GM10847 (cell line): ENCODE data around the gene DES.

ENCODE experiments used
- POLR2A ChIP-seq: IDR thresholded peaks from 2 replicates; pipeline ENCODE4 v1.6.1; 2011; ENCODE audit not compliant: insufficient read length; ENCODE audit errors: extremely low read depth

The DES gene

GRCh38 chr2:219409619-219410018, 8.6 kb upstream of the DES start:
- no peak for TF ChIP-seq POLR2A

- TF ChIP-seq POLR2A, result no peak
These were observed 7.8 kb upstream of the DES start for GRCh38 chr2:219410390-219410789.

- no peak for TF ChIP-seq POLR2A
These were observed 3.3 kb upstream of the DES start for GRCh38 chr2:219414857-219415256.

GRCh38 chr2:219415580-219416234, 2.5 kb upstream of the DES start:
- no peak for TF ChIP-seq POLR2A

- TF ChIP-seq POLR2A, result no peak
These were observed 2.0 kb upstream of the DES start for GRCh38 chr2:219416235-219416602.

- no peak for TF ChIP-seq POLR2A
These were observed 1.2 kb upstream of the DES start for GRCh38 chr2:219416938-219417337.

- no peak for TF ChIP-seq POLR2A
These were observed 803 bp upstream of the DES start for GRCh38 chr2:219417374-219417773.

GRCh38 chr2:219419012-219419324, 791 bp downstream of the DES start:
- TF ChIP-seq POLR2A, result no peak

GRCh38 chr2:219419331-219420197, 1.4 kb downstream of the DES start:
- no peak for TF ChIP-seq POLR2A

- no peak for TF ChIP-seq POLR2A
These were observed 2.5 kb downstream of the DES start for GRCh38 chr2:219420687-219421086.

- TF ChIP-seq POLR2A, result no peak
These were observed 3.1 kb downstream of the DES start for GRCh38 chr2:219421323-219421722.

- no peak for TF ChIP-seq POLR2A
These were observed 4.9 kb downstream of the DES start for GRCh38 chr2:219422952-219423534.

GRCh38 chr2:219423652-219424377, 5.6 kb downstream of the DES start:
- no peak for TF ChIP-seq POLR2A

GRCh38 chr2:219425238-219426067, 7.3 kb downstream of the DES start:
- no peak for TF ChIP-seq POLR2A

GRCh38 chr2:219426068-219426443, 7.9 kb downstream of the DES start:
- TF ChIP-seq POLR2A, result no peak
